Measurements from ENCODE around the gene LRRC23. TPM values are rescaled to one million over a fixed set of nuclear protein-coding genes. Genes with fewer than 3 reads are reported as not detected.

The LRRC23 gene
- total RNA-seq, 1 donor from 2014 or later: 14.5 TPM

- TF ChIP-seq, protein P1, sequence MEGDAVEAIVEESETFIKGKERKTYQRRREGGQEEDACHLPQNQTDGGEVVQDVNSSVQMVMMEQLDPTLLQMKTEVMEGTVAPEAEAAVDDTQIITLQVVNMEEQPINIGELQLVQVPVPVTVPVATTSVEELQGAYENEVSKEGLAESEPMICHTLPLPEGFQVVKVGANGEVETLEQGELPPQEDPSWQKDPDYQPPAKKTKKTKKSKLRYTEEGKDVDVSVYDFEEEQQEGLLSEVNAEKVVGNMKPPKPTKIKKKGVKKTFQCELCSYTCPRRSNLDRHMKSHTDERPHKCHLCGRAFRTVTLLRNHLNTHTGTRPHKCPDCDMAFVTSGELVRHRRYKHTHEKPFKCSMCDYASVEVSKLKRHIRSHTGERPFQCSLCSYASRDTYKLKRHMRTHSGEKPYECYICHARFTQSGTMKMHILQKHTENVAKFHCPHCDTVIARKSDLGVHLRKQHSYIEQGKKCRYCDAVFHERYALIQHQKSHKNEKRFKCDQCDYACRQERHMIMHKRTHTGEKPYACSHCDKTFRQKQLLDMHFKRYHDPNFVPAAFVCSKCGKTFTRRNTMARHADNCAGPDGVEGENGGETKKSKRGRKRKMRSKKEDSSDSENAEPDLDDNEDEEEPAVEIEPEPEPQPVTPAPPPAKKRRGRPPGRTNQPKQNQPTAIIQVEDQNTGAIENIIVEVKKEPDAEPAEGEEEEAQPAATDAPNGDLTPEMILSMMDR (conservative IDR thresholded peaks at IDR 0.05; ENCODE audit: low read depth, low read length): no peak
- no peak for DNase-seq (ENCODE audit: low read depth)
- no peak overlapping the region for H3K4me3 ChIP-seq (ENCODE audit: low read depth, low read length)
Observed at GRCh38 chr12:6917491-6918231, 13.0 kb downstream of the LRRC23 start.

- TF ChIP-seq, protein P1 (conservative IDR thresholded peaks at IDR 0.05; ENCODE audit: low read depth, low read length): peak; percentile 4
- H3K4me3 ChIP-seq (ENCODE audit: low read depth, low read length): no peak overlapping the region
- no peak for DNase-seq (ENCODE audit: low read depth)
Observed at GRCh38 chr12:6919588-6919987, 15.0 kb downstream of the LRRC23 start.

DNA sequence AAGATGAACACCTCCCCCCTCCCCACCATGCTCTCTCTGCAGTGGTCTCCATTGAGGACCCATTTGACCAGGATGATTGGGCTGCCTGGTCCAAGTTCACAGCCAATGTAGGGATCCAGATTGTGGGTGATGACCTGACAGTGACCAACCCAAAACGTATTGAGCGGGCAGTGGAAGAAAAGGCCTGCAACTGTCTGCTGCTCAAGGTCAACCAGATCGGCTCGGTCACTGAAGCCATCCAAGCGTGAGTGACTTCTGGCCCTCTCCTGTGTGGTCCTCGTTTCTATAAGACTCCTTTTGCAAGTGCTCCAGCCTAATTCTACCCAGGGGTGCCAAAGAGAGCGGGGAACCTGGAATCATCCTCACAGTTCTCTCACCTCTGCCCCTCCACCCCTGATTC is 16.9 kb downstream of the LRRC23 start:
- TF ChIP-seq, protein P1 (conservative IDR thresholded peaks at IDR 0.05; ENCODE audit: low read depth, low read length): no peak
- no peak for DNase-seq (ENCODE audit: low read depth)

DNA sequence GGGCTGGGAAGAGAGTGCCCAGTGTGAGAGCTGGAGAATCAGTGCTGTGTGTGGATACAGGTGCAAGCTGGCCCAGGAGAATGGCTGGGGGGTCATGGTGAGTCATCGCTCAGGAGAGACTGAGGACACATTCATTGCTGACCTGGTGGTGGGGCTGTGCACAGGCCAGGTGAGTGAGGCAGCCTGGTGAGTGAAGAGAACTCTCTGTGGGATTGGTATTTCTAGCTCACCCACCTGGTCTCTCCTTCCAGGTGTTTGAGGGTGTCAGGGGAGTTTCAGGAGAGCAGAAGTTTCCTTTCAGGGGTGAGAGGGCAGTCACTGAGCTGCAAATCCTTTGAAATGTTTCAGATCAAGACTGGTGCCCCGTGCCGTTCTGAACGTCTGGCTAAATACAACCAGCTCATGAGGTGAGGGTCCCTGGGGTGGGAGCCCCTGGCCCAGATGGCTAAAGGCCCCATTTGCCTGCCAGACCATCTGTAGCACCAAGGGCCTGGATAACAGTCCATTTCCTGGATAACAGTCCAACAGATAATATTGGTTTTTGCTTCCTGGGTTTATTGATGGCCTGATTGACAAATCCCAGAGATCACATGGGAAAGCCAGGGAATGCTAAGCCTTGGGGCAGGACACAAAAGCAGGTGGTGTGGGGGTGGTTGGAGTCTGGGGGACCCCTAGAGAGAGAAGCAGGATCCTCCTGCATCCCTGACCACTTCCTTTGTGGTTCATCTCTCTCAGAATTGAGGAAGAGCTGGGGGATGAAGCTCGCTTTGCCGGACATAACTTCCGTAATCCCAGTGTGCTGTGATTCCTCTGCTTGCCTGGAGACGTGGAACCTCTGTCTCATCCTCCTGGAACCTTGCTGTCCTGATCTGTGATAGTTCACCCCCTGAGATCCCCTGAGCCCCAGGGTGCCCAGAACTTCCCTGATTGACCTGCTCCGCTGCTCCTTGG is 17.6 kb downstream of the LRRC23 start:
- DNase-seq (ENCODE audit: low read depth): no peak
- TF ChIP-seq, protein P1 (conservative IDR thresholded peaks at IDR 0.05; ENCODE audit: low read depth, low read length): no peak

More for the DNA sequence above, 16.9 kb downstream of the LRRC23 start:
- H3K4me3 ChIP-seq (ENCODE audit: low read depth, low read length): no peak overlapping the region

GRCh38 chr12:6923003-6923732 is 18.5 kb downstream of the LRRC23 start:
- TF ChIP-seq, protein P1 (conservative IDR thresholded peaks at IDR 0.05; ENCODE audit: low read depth, low read length): no peak
- DNase-seq (ENCODE audit: low read depth): no peak
- no peak overlapping the region for H3K4me3 ChIP-seq (ENCODE audit: low read depth, low read length)

More for the DNA sequence above, 17.6 kb downstream of the LRRC23 start:
- H3K4me3 ChIP-seq (ENCODE audit: low read depth, low read length): no peak overlapping the region

DNA sequence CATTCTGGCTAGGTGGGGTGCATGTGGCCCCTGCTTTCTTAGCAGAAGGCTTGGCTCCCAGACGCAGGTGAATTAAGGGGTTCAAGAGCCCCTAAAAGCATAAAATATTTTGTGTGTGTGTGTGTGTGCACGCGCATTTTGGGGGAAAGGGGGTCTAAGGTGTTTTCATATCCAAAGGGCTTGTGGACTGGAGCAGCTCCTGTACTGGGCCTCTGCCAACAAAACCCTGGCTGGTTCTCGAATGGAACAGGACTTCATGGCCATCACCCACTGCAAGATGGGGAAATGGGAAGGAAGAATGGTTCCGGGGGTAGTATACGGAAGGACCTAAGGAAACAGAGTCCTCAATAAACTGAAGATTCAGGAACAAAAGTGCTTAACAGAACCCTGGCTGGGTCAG is 19.2 kb downstream of the LRRC23 start:
- DNase-seq (ENCODE audit: low read depth): no peak
- no peak overlapping the region for H3K4me3 ChIP-seq (ENCODE audit: low read depth, low read length)
- TF ChIP-seq, protein P1 (conservative IDR thresholded peaks at IDR 0.05; ENCODE audit: low read depth, low read length): no peak

Measured in epithelial cell of proximal tubule (primary cell).